Activated T-helper 17 cell treated with anti-CD3 and anti-CD28 coated beads, Interleukin-2, amount 50 U/mL, for 72 hours (primary cell): ENCODE measurements around the gene PAPLN. TPM values are rescaled to one million over a fixed set of nuclear protein-coding genes. Genes with fewer than 3 reads are reported as not detected.
A peak's percentile ranks its signal among the peaks of the same experiment; 100 is the strongest.
"Not testable (repeated sequence)": the region's sequence is repeated elsewhere in the genome, so short reads cannot be mapped to it uniquely, and the experiment has no call there.

Experiments
- ATAC-seq: fragments of 150-1000 bp; cut with Tn5 transposase; replicated peaks from 2 replicates; pipeline ENCODE4 v1.10.0; 2021; ENCODE audit warnings: mild to moderate bottlenecking, moderate library complexity
- H3K27ac Mint-ChIP-seq: one replicate; pipeline ENCODE4 v1.8.0; 2022; ENCODE audit warnings: mixed read lengths
- H3K27me3 Mint-ChIP-seq: one replicate; pipeline ENCODE4 v1.8.0; 2022; ENCODE audit warnings: mixed read lengths
- H3K36me3 Mint-ChIP-seq: one replicate; pipeline ENCODE4 v1.8.0; 2022; ENCODE audit warnings: low read depth, mild to moderate bottlenecking, mixed read lengths
- H3K4me1 Mint-ChIP-seq: one replicate; pipeline ENCODE4 v1.8.0; 2022; ENCODE audit warnings: mixed read lengths
- H3K4me3 Mint-ChIP-seq: one replicate; pipeline ENCODE4 v1.8.0; 2022; ENCODE audit warnings: mild to moderate bottlenecking, mixed read lengths
- H3K9me3 Mint-ChIP-seq: one replicate; pipeline ENCODE4 v1.8.0; 2022; ENCODE audit warnings: mixed read lengths
- total RNA-seq, 2 donors: library from RNA; stranded (reverse); gene quantifications; one replicate each; pipeline ENCODE4 v1.2.3, GENCODE V29; 2022

Gene PAPLN, protein sequence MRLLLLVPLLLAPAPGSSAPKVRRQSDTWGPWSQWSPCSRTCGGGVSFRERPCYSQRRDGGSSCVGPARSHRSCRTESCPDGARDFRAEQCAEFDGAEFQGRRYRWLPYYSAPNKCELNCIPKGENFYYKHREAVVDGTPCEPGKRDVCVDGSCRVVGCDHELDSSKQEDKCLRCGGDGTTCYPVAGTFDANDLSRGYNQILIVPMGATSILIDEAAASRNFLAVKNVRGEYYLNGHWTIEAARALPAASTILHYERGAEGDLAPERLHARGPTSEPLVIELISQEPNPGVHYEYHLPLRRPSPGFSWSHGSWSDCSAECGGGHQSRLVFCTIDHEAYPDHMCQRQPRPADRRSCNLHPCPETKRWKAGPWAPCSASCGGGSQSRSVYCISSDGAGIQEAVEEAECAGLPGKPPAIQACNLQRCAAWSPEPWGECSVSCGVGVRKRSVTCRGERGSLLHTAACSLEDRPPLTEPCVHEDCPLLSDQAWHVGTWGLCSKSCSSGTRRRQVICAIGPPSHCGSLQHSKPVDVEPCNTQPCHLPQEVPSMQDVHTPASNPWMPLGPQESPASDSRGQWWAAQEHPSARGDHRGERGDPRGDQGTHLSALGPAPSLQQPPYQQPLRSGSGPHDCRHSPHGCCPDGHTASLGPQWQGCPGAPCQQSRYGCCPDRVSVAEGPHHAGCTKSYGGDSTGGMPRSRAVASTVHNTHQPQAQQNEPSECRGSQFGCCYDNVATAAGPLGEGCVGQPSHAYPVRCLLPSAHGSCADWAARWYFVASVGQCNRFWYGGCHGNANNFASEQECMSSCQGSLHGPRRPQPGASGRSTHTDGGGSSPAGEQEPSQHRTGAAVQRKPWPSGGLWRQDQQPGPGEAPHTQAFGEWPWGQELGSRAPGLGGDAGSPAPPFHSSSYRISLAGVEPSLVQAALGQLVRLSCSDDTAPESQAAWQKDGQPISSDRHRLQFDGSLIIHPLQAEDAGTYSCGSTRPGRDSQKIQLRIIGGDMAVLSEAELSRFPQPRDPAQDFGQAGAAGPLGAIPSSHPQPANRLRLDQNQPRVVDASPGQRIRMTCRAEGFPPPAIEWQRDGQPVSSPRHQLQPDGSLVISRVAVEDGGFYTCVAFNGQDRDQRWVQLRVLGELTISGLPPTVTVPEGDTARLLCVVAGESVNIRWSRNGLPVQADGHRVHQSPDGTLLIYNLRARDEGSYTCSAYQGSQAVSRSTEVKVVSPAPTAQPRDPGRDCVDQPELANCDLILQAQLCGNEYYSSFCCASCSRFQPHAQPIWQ
- 1 to 10 TPM in 1 of 2 donors, under 1 TPM in 1; 0.19 to 1.1 TPM for total RNA-seq

DNA sequence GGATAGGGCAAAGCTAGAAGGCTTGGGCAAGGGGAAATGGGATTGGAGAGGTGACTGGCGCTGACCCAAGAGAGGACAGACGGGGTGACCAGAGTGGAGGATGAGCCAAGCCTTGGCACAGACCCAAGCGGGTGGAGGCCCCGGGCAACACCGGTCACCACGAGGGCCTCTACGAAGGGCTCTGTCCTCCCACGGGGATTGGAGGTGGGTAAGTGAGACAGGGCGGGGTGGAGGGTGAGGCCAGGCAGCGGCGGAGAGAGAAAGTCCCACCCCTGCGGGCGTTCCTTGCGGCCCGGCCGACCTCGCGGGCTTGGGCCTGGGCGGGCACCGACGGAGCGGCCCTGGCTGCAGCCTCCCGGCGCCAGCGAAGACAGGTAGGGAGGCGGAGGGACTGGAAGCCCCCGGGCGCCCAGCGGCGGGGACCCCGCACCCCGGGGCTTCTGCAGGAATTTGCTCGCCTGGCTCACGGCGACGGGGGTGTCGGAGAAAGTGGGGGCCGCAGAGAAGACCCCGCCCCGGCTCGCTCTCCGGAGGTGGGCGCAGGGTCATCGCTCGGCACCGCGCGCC, at the start of gene PAPLN:
Gene PAPLN, plus strand, starts transcription at position 288 of the 567 bp plus-strand sequence. CDS start 2,273 bp downstream, outside the sequence.
- H3K27ac Mint-ChIP-seq, result no peak within 1 kb of the TSS
- H3K4me1 Mint-ChIP-seq, result peaks cover 4% of the 10 kb centered on the region
- H3K4me3 Mint-ChIP-seq, result peak within 1 kb of the TSS; percentile 38
- H3K9me3 Mint-ChIP-seq, result no peaks in the 10 kb centered on the region
- no peaks in the 10 kb centered on the region for H3K36me3 Mint-ChIP-seq
- no peak for ATAC-seq
- H3K27me3 Mint-ChIP-seq, result peaks cover 57% of the 10 kb centered on the region

DNA sequence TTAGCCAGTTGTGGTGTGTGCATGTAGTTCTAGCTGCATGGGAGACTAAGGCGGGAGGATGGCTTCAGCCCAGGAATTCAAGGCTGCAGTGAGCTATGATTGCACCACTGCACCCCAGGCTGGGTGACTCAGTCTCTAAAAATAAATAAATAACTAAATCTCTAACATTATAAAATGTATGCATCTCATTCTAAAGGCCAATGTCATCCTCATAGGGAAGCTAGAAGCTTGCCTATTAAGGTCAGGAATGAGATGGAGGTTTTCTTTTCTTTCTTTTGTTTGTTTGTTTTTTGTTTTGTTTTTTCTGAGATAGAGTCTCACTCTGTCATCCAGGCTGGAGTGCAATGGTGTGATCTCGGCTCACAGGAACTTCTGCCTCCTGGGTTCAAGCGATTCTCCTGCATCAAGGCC, 48.8 kb upstream of the PAPLN start:
- Mint-ChIP-seq H3K4me3 (no peak overlapping the region), H3K4me1 (no peaks in the 10 kb centered on the region), H3K36me3 (peaks cover 84% of the 10 kb centered on the region), H3K27me3 (no peaks in the 10 kb centered on the region), H3K27ac (no peak overlapping the region), H3K9me3 (no peaks in the 10 kb centered on the region)
- no peak for ATAC-seq

DNA sequence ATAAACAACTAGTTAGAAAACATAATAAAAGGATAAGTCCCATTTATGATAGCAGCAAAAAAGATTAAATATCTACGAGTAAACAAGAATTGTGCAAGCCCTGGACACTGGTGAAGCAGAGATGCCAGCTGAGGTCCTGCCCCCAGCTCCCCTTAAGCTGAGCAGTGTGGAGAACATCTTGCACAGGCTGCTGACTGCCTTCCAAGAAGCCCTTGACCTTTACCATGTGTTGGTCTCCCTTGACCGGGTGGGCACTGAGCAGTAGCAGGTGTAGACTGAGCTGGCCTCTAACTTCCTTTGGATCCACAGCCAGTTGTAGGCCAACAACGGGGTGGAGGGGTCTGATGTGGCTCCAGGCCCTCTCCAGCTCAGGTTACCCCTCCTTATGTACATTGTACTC, 47.7 kb upstream of the PAPLN start:
- Mint-ChIP-seq H3K36me3 (peaks cover 96% of the 10 kb centered on the region), H3K4me1 (no peaks in the 10 kb centered on the region), H3K9me3 (no peaks in the 10 kb centered on the region), H3K27me3 (no peaks in the 10 kb centered on the region), H3K4me3 (no peak overlapping the region), H3K27ac (no peak overlapping the region)
- ATAC-seq, result no peak

DNA sequence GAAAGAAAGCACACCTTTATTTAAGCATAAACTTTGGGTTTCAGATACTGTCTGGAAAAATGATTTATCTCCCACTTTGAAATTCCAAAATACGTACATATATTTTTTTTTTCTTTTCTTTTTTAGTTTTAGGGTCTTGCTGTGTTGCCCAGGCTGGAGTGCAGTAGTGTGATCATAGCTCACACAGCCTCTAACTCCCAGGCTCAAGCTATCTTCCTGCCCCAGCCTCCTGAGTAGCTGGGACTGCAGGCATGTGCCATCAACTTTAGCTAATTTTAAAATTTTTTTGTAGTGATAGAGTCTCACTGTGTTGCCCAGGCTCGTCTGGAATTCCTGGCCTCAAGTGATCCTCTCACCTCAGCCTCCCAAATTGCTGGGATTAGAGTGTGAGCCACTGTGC, 45.9 kb upstream of the PAPLN start:
- Mint-ChIP-seq H3K9me3 (no peaks in the 10 kb centered on the region), H3K36me3 (peaks cover 98% of the 10 kb centered on the region), H3K27ac (no peak overlapping the region), H3K4me3 (no peak overlapping the region), H3K27me3 (no peaks in the 10 kb centered on the region), H3K4me1 (no peaks in the 10 kb centered on the region)
- no peak for ATAC-seq

DNA sequence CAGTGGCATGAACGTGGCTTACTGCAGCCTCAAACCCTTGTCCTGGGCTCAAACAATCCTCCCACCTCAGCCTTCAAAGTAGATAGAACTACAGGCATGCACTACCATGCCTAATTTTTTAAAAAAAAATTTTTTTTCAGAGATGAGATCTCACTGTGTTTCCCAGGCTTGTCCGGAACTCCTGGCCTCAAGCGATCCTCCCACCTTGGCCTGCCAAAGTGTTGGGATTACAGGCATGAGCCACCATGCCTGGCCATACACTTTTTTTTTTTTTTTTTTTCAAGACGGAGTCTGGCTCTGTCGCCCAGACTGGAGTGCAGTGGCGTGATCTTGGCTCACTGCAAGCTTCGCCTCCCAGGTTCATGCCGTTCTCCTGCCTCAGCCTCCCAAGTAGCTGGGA, 43.0 kb upstream of the PAPLN start:
- ATAC-seq, H3K9me3 Mint-ChIP-seq, H3K4me3 Mint-ChIP-seq, H3K4me1 Mint-ChIP-seq, H3K27me3 Mint-ChIP-seq, H3K27ac Mint-ChIP-seq: not testable (repeated sequence)
- H3K36me3 Mint-ChIP-seq, result peaks cover 94% of the 10 kb centered on the region

DNA sequence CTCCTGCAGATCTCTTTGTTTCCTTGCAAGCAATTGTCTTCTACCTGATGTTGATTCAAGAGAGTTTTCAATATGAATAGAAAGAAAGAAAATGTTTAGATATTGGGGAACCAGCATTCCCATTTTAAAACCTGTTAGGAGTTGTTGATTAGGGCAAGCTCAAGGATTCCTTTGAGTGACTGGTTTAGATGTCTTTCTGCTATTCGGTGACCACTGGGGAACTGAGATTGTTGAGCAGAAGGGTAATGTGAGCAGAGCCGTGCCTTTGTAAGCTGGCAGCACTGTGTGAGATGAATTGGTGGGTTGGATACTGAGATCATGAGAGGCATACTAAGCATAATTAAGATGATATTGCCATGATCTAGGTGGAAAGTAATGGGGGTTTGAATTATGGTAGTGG, 39.1 kb upstream of the PAPLN start:
- Mint-ChIP-seq H3K4me3 (no peak overlapping the region), H3K27me3 (no peaks in the 10 kb centered on the region), H3K4me1 (peaks cover 5% of the 10 kb centered on the region), H3K9me3 (no peaks in the 10 kb centered on the region), H3K27ac (no peak overlapping the region), H3K36me3 (peaks cover 93% of the 10 kb centered on the region)
- ATAC-seq, result no peak

DNA sequence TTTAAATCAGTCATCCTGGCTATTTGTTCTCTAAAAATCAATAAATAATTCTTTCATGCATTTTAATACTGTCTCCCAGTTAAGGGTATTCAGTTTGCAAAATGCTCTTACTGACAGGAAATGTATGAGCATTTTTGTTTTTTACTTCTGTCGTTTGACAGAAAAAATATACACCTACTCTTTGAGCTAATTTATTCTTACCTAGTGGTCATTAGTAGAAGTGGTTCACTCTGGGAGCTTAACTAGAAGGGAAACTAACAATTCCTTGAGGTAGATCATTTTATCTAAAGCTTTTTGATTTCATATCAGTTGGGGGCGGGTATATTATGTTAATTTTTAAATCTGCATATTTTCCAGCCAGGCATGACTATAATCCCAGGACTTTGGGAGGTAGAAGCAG, 33.8 kb upstream of the PAPLN start:
- H3K4me3 Mint-ChIP-seq, result no peak overlapping the region
- no peaks in the 10 kb centered on the region for H3K27me3 Mint-ChIP-seq
- H3K4me1 Mint-ChIP-seq, result peaks cover 5% of the 10 kb centered on the region
- no peaks in the 10 kb centered on the region for H3K9me3 Mint-ChIP-seq
- H3K27ac Mint-ChIP-seq, result no peak overlapping the region
- no peak for ATAC-seq
- peaks cover 95% of the 10 kb centered on the region for H3K36me3 Mint-ChIP-seq

DNA sequence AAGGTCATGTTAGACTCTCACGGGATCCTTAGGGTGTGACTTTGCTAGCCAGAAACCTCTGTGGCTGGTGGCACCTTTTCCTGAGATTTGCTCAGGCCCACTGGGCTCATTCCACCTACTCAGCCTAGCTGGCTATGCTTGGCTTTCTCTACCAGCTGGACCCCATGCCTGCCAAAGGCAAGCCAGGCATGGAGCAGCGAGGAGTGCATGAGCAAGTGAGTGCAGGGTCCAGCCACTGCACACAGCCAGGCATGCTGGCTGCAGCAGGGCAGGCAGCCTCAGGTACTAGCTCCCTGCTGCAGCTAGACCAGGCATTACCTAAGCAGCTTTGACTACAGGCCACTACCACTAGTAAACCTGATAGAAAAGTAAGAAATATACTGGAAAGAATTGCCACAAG, 29.7 kb upstream of the PAPLN start:
- Mint-ChIP-seq H3K27me3 (no peaks in the 10 kb centered on the region), H3K4me1 (no peaks in the 10 kb centered on the region), H3K27ac (no peak overlapping the region), H3K36me3 (peaks cover 94% of the 10 kb centered on the region), H3K4me3 (no peak overlapping the region), H3K9me3 (no peaks in the 10 kb centered on the region)
- no peak for ATAC-seq

DNA sequence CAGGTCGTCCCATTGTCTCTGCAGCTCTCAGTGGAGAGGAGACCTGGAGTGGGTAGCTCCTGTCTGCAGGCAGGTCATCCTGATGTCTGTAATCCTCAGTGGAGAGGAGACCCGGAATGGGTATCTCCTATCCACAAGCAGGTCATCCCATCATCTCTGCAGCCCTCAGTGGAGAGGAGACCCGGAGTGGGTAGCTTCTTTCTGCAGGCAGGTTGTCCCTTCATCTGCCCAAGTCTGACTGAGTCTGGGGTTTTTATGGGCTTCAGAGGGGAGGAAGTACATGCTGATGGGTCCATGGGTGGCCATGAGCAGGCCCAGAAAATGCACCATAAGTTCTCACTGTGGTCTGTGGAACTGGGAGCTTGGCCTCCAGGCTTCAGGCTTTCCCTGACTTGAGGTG, 28.9 kb upstream of the PAPLN start:
- no peak for ATAC-seq
- no peaks in the 10 kb centered on the region for H3K4me1 Mint-ChIP-seq
- H3K27ac Mint-ChIP-seq, result no peak overlapping the region
- H3K36me3 Mint-ChIP-seq, result peaks cover 94% of the 10 kb centered on the region
- no peaks in the 10 kb centered on the region for H3K27me3 Mint-ChIP-seq
- no peak overlapping the region for H3K4me3 Mint-ChIP-seq
- no peaks in the 10 kb centered on the region for H3K9me3 Mint-ChIP-seq

DNA sequence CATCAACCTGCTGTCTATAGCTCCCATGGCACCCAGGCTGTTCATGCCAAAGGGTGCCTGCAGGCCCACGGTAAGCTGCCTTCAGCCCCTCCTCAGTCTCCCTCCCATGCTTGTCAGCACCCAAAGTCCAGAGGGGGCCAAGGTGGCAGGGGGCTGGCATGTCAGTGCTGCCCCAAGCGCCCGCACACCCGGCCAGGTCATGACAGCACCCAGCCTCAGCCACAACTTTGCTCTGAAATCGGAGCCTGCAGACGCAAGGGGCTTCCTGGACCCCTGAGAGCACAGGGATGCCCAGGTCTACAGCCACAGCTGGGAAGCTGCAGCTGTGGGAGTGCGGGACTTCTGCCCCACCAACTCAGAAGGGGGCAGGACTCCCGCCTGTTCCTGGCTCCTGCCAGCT, 28.5 kb upstream of the PAPLN start:
- H3K9me3 Mint-ChIP-seq, result no peaks in the 10 kb centered on the region
- no peaks in the 10 kb centered on the region for H3K4me1 Mint-ChIP-seq
- no peak overlapping the region for H3K27ac Mint-ChIP-seq
- ATAC-seq, result no peak
- no peaks in the 10 kb centered on the region for H3K27me3 Mint-ChIP-seq
- H3K36me3 Mint-ChIP-seq, result peaks cover 94% of the 10 kb centered on the region
- no peak overlapping the region for H3K4me3 Mint-ChIP-seq

DNA sequence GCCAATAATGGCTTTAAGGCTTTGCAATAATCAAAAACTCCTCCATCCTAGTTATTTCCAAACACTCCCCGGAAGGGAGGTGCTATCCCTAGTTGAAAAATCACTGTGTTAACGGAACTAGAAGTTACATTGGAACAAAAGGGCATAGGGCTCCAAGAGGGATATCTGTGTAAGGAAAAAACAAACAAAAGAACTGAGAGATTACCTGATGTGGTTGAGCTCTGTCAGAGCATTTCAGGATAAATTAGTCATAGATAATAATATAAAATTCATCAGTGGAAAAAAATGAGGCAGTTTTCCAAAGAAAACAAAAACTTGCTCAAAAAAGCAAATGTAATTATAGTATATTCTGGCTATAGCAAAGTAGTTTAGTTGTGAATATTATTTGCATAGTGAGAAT, 27.4 kb upstream of the PAPLN start:
- no peak for ATAC-seq
- no peaks in the 10 kb centered on the region for H3K4me1 Mint-ChIP-seq

DNA sequence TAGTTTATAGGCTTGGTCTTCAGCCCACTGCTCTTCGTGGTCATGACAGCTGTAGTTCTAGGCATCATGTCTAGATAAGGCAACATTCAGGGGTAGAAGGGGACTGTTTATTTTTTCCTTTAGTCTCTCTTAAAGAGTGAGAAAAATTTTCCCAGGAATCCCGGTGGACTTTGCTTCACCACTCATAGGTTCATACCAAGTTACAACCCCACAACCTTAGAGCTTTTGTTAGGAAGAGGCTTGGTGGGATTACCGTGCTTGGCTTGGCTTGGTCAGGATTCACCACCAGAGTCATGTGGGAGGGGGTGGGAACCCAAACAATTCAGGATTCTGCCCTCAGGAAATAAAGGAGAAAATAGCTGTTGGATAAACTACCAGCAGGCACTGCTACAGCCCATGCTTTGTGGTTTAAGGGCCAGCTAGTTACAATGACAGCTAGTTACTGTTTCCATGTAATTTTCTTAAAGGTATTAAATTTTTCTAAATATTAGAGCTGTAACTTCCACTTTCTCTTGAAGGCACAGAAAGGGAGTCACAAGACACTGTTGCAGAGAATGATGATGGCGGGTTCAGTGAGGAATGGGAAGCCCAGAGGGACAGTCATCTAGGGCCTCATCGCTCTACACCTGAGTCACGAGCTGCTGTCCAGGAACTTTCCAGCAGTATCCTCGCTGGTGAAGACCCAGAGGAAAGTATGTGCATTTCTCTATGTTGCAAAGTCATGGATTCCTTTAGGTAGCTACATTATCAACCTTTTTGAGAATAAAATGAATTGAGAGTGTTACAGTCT, 25.9 kb upstream of the PAPLN start:
- Mint-ChIP-seq H3K4me3 (no peak overlapping the region), H3K9me3 (no peaks in the 10 kb centered on the region), H3K27ac (no peak overlapping the region), H3K4me1 (no peaks in the 10 kb centered on the region), H3K36me3 (peaks cover 94% of the 10 kb centered on the region), H3K27me3 (no peaks in the 10 kb centered on the region)
- no peak for ATAC-seq

More for the DNA sequence above, 27.4 kb upstream of the PAPLN start:
- H3K27me3 Mint-ChIP-seq, result no peaks in the 10 kb centered on the region
- H3K9me3 Mint-ChIP-seq, result no peaks in the 10 kb centered on the region
- peaks cover 96% of the 10 kb centered on the region for H3K36me3 Mint-ChIP-seq
- H3K27ac Mint-ChIP-seq, result no peak overlapping the region
- no peak overlapping the region for H3K4me3 Mint-ChIP-seq

DNA sequence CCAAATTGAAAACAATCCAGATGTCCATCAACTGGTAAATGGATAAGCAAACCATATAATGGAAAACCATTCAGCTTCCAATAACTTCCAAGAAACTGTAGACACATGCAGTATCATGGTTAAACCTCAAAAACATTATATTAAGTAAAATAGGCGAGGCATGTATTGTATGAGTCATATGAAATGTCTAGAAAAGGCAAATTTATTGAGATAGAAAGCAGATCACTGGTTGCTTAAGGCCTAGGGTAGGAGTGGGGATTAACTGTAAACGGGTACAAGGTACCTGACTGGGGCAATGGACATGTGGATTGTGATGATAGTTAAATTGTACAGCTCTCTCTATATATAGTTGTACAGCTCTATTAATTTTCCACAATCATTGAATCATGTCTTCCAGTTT, 21.3 kb upstream of the PAPLN start:
- Mint-ChIP-seq H3K9me3 (no peaks in the 10 kb centered on the region), H3K4me3 (no peak overlapping the region), H3K27ac (no peak overlapping the region), H3K27me3 (no peaks in the 10 kb centered on the region), H3K4me1 (no peaks in the 10 kb centered on the region), H3K36me3 (peaks cover 93% of the 10 kb centered on the region)
- no peak for ATAC-seq
